ENCODE measurements around the gene NCAPG2. TPM values are rescaled to one million over a fixed set of nuclear protein-coding genes. Genes with fewer than 3 reads are reported as not detected.

The NCAPG2 gene
- total and polyA plus RNA-seq, 2 of the 13 experiments (the other 11 are each of a cell fraction or from before 2014, with no cell fraction given): 15.1 to 30.7 TPM

GRCh38 chr7:158649279-158649678 lies 55.3 kb downstream of the NCAPG2 start (continued):
- TF ChIP-seq NFIC (IDR thresholded peaks at IDR 0.05; ENCODE audit: low read length) (peak; percentile 79; the same call in 1 of the 2 replicates), SAP130 (CRISPR knock-in tag; IDR thresholded peaks at IDR 0.05; ENCODE audit: low read depth) (peak; percentile 43), ISL2 (CRISPR knock-in tag; IDR thresholded peaks at IDR 0.05) (0 out of 2 replicates have a peak, but pooled peaks have one; percentile 26), SOX13 (IDR thresholded peaks at IDR 0.05) (no peak), SOX13 (CRISPR knock-in tag; conservative IDR thresholded peaks at IDR 0.05 in 1 of 2, IDR thresholded peaks at IDR 0.05 in 1 of 2) (peak in 1 of 2 experiments; percentile 53; a peak in 1 of 4 replicates), ZNF605 (CRISPR knock-in tag; IDR thresholded peaks at IDR 0.05) (no peak), RARA (CRISPR knock-in tag; IDR thresholded peaks at IDR 0.05) (peak; percentile 62), HMG20B (CRISPR knock-in tag; conservative IDR thresholded peaks at IDR 0.05) (no peak), BCL6 (CRISPR knock-in tag; IDR thresholded peaks at IDR 0.05) (0 out of 2 replicates have a peak, but pooled peaks have one; percentile 31), FOSL1 (CRISPR knock-in tag; IDR thresholded peaks at IDR 0.05; ENCODE audit: borderline replicate concordance) (peak; percentile 49; the same call in 1 of the 2 replicates), RXRB (CRISPR knock-in tag; IDR thresholded peaks at IDR 0.05; ENCODE audit: borderline replicate concordance) (peak; percentile 43), TCF7 (IDR thresholded peaks at IDR 0.05; ENCODE audit: low read depth) (peak; percentile 33; the same call in 1 of the 2 replicates), ATAD3A (CRISPR knock-in tag; IDR thresholded peaks at IDR 0.05) (no peak)
- TF ChIP-seq, protein P1, sequence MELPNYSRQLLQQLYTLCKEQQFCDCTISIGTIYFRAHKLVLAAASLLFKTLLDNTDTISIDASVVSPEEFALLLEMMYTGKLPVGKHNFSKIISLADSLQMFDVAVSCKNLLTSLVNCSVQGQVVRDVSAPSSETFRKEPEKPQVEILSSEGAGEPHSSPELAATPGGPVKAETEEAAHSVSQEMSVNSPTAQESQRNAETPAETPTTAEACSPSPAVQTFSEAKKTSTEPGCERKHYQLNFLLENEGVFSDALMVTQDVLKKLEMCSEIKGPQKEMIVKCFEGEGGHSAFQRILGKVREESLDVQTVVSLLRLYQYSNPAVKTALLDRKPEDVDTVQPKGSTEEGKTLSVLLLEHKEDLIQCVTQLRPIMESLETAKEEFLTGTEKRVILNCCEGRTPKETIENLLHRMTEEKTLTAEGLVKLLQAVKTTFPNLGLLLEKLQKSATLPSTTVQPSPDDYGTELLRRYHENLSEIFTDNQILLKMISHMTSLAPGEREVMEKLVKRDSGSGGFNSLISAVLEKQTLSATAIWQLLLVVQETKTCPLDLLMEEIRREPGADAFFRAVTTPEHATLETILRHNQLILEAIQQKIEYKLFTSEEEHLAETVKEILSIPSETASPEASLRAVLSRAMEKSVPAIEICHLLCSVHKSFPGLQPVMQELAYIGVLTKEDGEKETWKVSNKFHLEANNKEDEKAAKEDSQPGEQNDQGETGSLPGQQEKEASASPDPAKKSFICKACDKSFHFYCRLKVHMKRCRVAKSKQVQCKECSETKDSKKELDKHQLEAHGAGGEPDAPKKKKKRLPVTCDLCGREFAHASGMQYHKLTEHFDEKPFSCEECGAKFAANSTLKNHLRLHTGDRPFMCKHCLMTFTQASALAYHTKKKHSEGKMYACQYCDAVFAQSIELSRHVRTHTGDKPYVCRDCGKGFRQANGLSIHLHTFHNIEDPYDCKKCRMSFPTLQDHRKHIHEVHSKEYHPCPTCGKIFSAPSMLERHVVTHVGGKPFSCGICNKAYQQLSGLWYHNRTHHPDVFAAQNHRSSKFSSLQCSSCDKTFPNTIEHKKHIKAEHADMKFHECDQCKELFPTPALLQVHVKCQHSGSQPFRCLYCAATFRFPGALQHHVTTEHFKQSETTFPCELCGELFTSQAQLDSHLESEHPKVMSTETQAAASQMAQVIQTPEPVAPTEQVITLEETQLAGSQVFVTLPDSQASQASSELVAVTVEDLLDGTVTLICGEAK (IDR thresholded peaks at IDR 0.05): no peak
- TF ChIP-seq, protein P1 (CRISPR knock-in tag; IDR thresholded peaks at IDR 0.05): no peak
- TF ChIP-seq, protein P2, sequence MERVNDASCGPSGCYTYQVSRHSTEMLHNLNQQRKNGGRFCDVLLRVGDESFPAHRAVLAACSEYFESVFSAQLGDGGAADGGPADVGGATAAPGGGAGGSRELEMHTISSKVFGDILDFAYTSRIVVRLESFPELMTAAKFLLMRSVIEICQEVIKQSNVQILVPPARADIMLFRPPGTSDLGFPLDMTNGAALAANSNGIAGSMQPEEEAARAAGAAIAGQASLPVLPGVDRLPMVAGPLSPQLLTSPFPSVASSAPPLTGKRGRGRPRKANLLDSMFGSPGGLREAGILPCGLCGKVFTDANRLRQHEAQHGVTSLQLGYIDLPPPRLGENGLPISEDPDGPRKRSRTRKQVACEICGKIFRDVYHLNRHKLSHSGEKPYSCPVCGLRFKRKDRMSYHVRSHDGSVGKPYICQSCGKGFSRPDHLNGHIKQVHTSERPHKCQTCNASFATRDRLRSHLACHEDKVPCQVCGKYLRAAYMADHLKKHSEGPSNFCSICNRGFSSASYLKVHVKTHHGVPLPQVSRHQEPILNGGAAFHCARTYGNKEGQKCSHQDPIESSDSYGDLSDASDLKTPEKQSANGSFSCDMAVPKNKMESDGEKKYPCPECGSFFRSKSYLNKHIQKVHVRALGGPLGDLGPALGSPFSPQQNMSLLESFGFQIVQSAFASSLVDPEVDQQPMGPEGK (CRISPR knock-in tag; IDR thresholded peaks at IDR 0.05): no peak
- TF ChIP-seq, protein P3, sequence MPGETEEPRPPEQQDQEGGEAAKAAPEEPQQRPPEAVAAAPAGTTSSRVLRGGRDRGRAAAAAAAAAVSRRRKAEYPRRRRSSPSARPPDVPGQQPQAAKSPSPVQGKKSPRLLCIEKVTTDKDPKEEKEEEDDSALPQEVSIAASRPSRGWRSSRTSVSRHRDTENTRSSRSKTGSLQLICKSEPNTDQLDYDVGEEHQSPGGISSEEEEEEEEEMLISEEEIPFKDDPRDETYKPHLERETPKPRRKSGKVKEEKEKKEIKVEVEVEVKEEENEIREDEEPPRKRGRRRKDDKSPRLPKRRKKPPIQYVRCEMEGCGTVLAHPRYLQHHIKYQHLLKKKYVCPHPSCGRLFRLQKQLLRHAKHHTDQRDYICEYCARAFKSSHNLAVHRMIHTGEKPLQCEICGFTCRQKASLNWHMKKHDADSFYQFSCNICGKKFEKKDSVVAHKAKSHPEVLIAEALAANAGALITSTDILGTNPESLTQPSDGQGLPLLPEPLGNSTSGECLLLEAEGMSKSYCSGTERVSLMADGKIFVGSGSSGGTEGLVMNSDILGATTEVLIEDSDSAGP (CRISPR knock-in tag; IDR thresholded peaks at IDR 0.05; ENCODE audit: borderline replicate concordance): no peak

All from HepG2 (cell line).